Tibial nerve (tissue), 4 donors: ENCODE measurements around the gene MPHOSPH6.

Experiments
- CTCF ChIP-seq, 5 experiments: fragments of 200-600 bp in 3 of 5; fragments of 450-650 bp in 2 of 5; sonication (generic) in 3 of 5; IDR thresholded peaks; one replicate each; pipeline ENCODE4 v1.5.1; 2016 to 2019; ENCODE audit warnings: antibody characterized with exemption in 5 of 5, mild to moderate bottlenecking in 3 of 5, moderate library complexity in 2 of 5
- EP300 ChIP-seq, 2 donors: sonication (generic); formaldehyde crosslinking; IDR thresholded peaks; one replicate each; pipeline ENCODE4 v1.6.1; 2017; ENCODE audit warnings: antibody characterized with exemption in 2 of 2, mild to moderate bottlenecking in 1 of 2
- POLR2A ChIP-seq, 2 donors: fragments of 450-650 bp; IDR thresholded peaks; one replicate each; pipeline ENCODE4 v1.6.1; 2017; ENCODE audit warnings: antibody characterized with exemption in 2 of 2, mild to moderate bottlenecking in 2 of 2, moderate library complexity in 2 of 2

GRCh38 chr16:82146957-82147356 is 23.1 kb downstream of the MPHOSPH6 start:
- TF ChIP-seq POLR2A (IDR thresholded peaks at IDR 0.05) = no peak
- TF ChIP-seq CTCF (IDR thresholded peaks at IDR 0.05) = no peak
- TF ChIP-seq EP300 (IDR thresholded peaks at IDR 0.05) = peak in 1 of 2 donors; percentile 45
